GM19455 (cell line): ENCODE measurements around the gene FTO.

ENCODE experiments used
- ATAC-seq: cut with Tn5 transposase; IDR thresholded peaks from one replicate; pipeline ENCODE4 v1.9.1; 2021; ENCODE audit not compliant: unreplicated experiment

The FTO gene

GRCh38 chr16:54107583-54108202 lies 403.7 kb downstream of the FTO start:
- ATAC-seq = no peak

GRCh38 chr16:54110016-54110981 lies 406.3 kb downstream of the FTO start:
- no peak for ATAC-seq

GRCh38 chr16:54112451-54113206 lies 408.7 kb downstream of the FTO start:
- ATAC-seq = no peak

- no peak for ATAC-seq
Measured at GRCh38 chr16:54115558-54115957, 411.6 kb downstream of the FTO start.

- ATAC-seq = no peak
Measured at GRCh38 chr16:54116124-54116655, 412.2 kb downstream of the FTO start.

GRCh38 chr16:54118846-54119245 lies 414.9 kb downstream of the FTO start:
- no peak for ATAC-seq

- ATAC-seq = no peak
Measured at GRCh38 chr16:54120846-54121480, 417.0 kb downstream of the FTO start.

GRCh38 chr16:54121539-54122295 lies 417.8 kb downstream of the FTO start:
- ATAC-seq = no peak

- ATAC-seq = no peak
Measured at GRCh38 chr16:54123766-54124165, 419.8 kb downstream of the FTO start.

- ATAC-seq = no peak
Measured at GRCh38 chr16:54125751-54126655, 422.0 kb downstream of the FTO start.

GRCh38 chr16:54126907-54127306 lies 423.0 kb downstream of the FTO start:
- ATAC-seq = no peak

- ATAC-seq = no peak
Measured at GRCh38 chr16:54128629-54129234, 424.8 kb downstream of the FTO start.

- no peak for ATAC-seq
Measured at GRCh38 chr16:54129810-54130209, 425.9 kb downstream of the FTO start.

GRCh38 chr16:54135361-54136275 lies 431.7 kb downstream of the FTO start:
- ATAC-seq = no peak

GRCh38 chr16:54136276-54136625 lies 432.3 kb downstream of the FTO start:
- no peak for ATAC-seq

- ATAC-seq = no peak
Measured at GRCh38 chr16:54140057-54140787, 436.3 kb downstream of the FTO start.

- no peak for ATAC-seq
Measured at GRCh38 chr16:54140788-54141136, 436.8 kb downstream of the FTO start.
